RKO (cell line): Measurements from ENCODE around the gene PCCA.
"Not testable (repeated sequence)": the region's sequence is repeated elsewhere in the genome, so short reads cannot be mapped to it uniquely, and the experiment has no call there.

Experiments
- DNase-seq: peaks from one replicate; pipeline ENCODE4 v3.0.0-alpha.2; 2016; ENCODE audit warnings: low spot score

The PCCA gene

GRCh38 chr13:100544866-100545683 is 456.2 kb downstream of the PCCA start:
- no peak for DNase-seq

- no peak for DNase-seq
These were observed 456.8 kb downstream of the PCCA start for GRCh38 chr13:100545684-100546061.

- no peak for DNase-seq
These were observed 458.0 kb downstream of the PCCA start for GRCh38 chr13:100546713-100547405.

GRCh38 chr13:100547791-100548201 is 458.9 kb downstream of the PCCA start:
- no peak for DNase-seq

GRCh38 chr13:100549316-100549715 is 460.4 kb downstream of the PCCA start:
- no peak for DNase-seq

GRCh38 chr13:100552755-100553154 is 463.9 kb downstream of the PCCA start:
- DNase-seq, result no peak

- no peak for DNase-seq
These were observed 471.0 kb downstream of the PCCA start for GRCh38 chr13:100559886-100560285.

- DNase-seq, result no peak
These were observed 471.7 kb downstream of the PCCA start for GRCh38 chr13:100560498-100561157.

- no peak for DNase-seq
These were observed 472.2 kb downstream of the PCCA start for GRCh38 chr13:100561158-100561499.

- no peak for DNase-seq
These were observed 472.8 kb downstream of the PCCA start for GRCh38 chr13:100561599-100562204.

GRCh38 chr13:100563779-100564178 is 474.9 kb downstream of the PCCA start:
- DNase-seq, result no peak

- no peak for DNase-seq
These were observed 475.7 kb downstream of the PCCA start for GRCh38 chr13:100564444-100565223.

- no peak for DNase-seq
These were observed 476.4 kb downstream of the PCCA start for GRCh38 chr13:100565286-100565685.

GRCh38 chr13:100566543-100566942 is 477.6 kb downstream of the PCCA start:
- DNase-seq, result peak; percentile 21

GRCh38 chr13:100573121-100573520 is 484.2 kb downstream of the PCCA start:
- peak; percentile 77 for DNase-seq

GRCh38 chr13:100577239-100577638 is 488.3 kb downstream of the PCCA start:
- DNase-seq, result not testable (repeated sequence)
